Right renal cortex interstitium (tissue), 3 donors: ENCODE measurements around the gene HOXC4. TPM values are rescaled to one million over a fixed set of nuclear protein-coding genes. Genes with fewer than 3 reads are reported as not detected.
"Not testable (repeated sequence)": the region's sequence is repeated elsewhere in the genome, so short reads cannot be mapped to it uniquely, and the experiment has no call there.

Source experiments
- DNase-seq, 3 donors: peaks; one replicate each; pipeline ENCODE4 v3.0.0-alpha.2; 2013; ENCODE audit warnings: low read depth in 3 of 3, low spot score in 2 of 3
- polyA plus RNA-seq, 3 donors: library from polyadenylated mRNA; unstranded; fragments of 120-200 nt; gene quantifications; one replicate each; pipeline ENCODE4 v1.2.1, GENCODE V29; 2013; ENCODE audit not compliant: insufficient read length in 3 of 3

The HOXC4 gene
- polyA plus RNA-seq, 3 donors: 32.4 to 42.5 (median 37.2) TPM

GRCh38 chr12:54081581-54082396 lies 28.2 kb downstream of the HOXC4 start:
- not testable (repeated sequence) for DNase-seq

GRCh38 chr12:54082397-54082892 lies 28.8 kb downstream of the HOXC4 start:
- DNase-seq: peak in 1 of 3 donors; percentile 83

GRCh38 chr12:54088011-54088410 lies 34.4 kb downstream of the HOXC4 start:
- not testable (repeated sequence) for DNase-seq

- DNase-seq: not testable (repeated sequence)
Observed at GRCh38 chr12:54089465-54089864, 35.8 kb downstream of the HOXC4 start.

- DNase-seq: not testable (repeated sequence)
Observed at GRCh38 chr12:54090312-54090711, 36.7 kb downstream of the HOXC4 start.

- not testable (repeated sequence) for DNase-seq
Observed at GRCh38 chr12:54092943-54093342, 39.3 kb downstream of the HOXC4 start.

GRCh38 chr12:54095928-54096327 lies 42.3 kb downstream of the HOXC4 start:
- not testable (repeated sequence) for DNase-seq

GRCh38 chr12:54098644-54099043 lies 45.0 kb downstream of the HOXC4 start:
- not testable (repeated sequence) for DNase-seq

GRCh38 chr12:54100588-54100987 lies 47.0 kb downstream of the HOXC4 start:
- not testable (repeated sequence) for DNase-seq

GRCh38 chr12:54102223-54102622 lies 48.6 kb downstream of the HOXC4 start:
- DNase-seq: not testable (repeated sequence)

GRCh38 chr12:54103827-54104226 lies 50.2 kb downstream of the HOXC4 start:
- DNase-seq: not testable (repeated sequence)

Other genes starting within 250 kb of the HOXC4 start
- gene HOXC13, start 115.0 kb upstream of the HOXC4 start, polyA plus RNA-seq: not detected
- gene HOXC12, start 98.9 kb upstream of the HOXC4 start, polyA plus RNA-seq: not detected
- gene HOXC11, start 80.7 kb upstream of the HOXC4 start, polyA plus RNA-seq: 1 to 10 TPM; 1.4 to 2.8 (median 1.5) TPM
- 1 to 10 TPM; 1.1 to 2.9 (median 1.2) TPM for gene HOTAIR, start 78.9 kb upstream of the HOXC4 start, polyA plus RNA-seq
- 10 to 100 TPM; 63.5 to 68.8 (median 64.5) TPM for gene HOXC10, start 68.7 kb upstream of the HOXC4 start, polyA plus RNA-seq
- 10 to 100 TPM; 21.0 to 25.3 (median 22.3) TPM for gene HOXC9, start 53.7 kb upstream of the HOXC4 start, polyA plus RNA-seq
- 1 to 10 TPM; 6.3 to 7.1 (median 6.5) TPM for gene HOXC8, start 44.9 kb upstream of the HOXC4 start, polyA plus RNA-seq
- gene HOXC6, start 25.4 kb upstream of the HOXC4 start, polyA plus RNA-seq: 10 to 100 TPM; 21.8 to 29.3 (median 23.3) TPM
- gene HOXC5, start 20.8 kb upstream of the HOXC4 start, polyA plus RNA-seq: 1 to 10 TPM in 2 of 3 donors, under 1 TPM in 1; 0.93 to 1.4 (median 1.4) TPM
- gene SMUG1, start 135.2 kb downstream of the HOXC4 start, polyA plus RNA-seq: 10 to 100 TPM; 30.5 to 34.2 (median 31.5) TPM
- gene CBX5, start 226.3 kb downstream of the HOXC4 start, polyA plus RNA-seq: 100 to 1,000 TPM; 118 to 129 (median 125) TPM
- gene HNRNPA1, start 226.9 kb downstream of the HOXC4 start, polyA plus RNA-seq: 1,000 to 10,000 TPM; 3,483 to 4,465 (median 3,605) TPM
- 1 to 10 TPM; 2.1 to 3.8 (median 3.4) TPM for gene NFE2, start 247.2 kb downstream of the HOXC4 start, polyA plus RNA-seq